ENCODE results near the gene APP.
"Not testable (repeated sequence)": the region's sequence is repeated elsewhere in the genome, so short reads cannot be mapped to it uniquely, and the experiment has no call there.

The APP gene

GRCh38 chr21:26019236-26019635 lies 151.3 kb downstream of the APP start:
- FAIRE-seq: no peak

- no peak for FAIRE-seq
Measured at GRCh38 chr21:26013970-26014369, 156.6 kb downstream of the APP start.

GRCh38 chr21:26012482-26012881 lies 158.1 kb downstream of the APP start:
- FAIRE-seq: not testable (repeated sequence)

- FAIRE-seq: no peak
Measured at GRCh38 chr21:26011292-26011940, 159.2 kb downstream of the APP start.

GRCh38 chr21:26007951-26008498 lies 162.5 kb downstream of the APP start:
- no peak for FAIRE-seq

- FAIRE-seq: no peak
Measured at GRCh38 chr21:26005464-26005863, 165.1 kb downstream of the APP start.

- FAIRE-seq: no peak
Measured at GRCh38 chr21:26003404-26003803, 167.2 kb downstream of the APP start.

- no peak for FAIRE-seq
Measured at GRCh38 chr21:26001356-26001755, 169.2 kb downstream of the APP start.

GRCh38 chr21:25999921-26000582 lies 170.5 kb downstream of the APP start:
- no peak for FAIRE-seq

- FAIRE-seq: peak; percentile 8
Measured at GRCh38 chr21:25997788-25998611, 172.6 kb downstream of the APP start.

- FAIRE-seq: no peak
Measured at GRCh38 chr21:25995278-25995677, 175.3 kb downstream of the APP start.

- FAIRE-seq: no peak
Measured at GRCh38 chr21:25994758-25995163, 175.8 kb downstream of the APP start.

- no peak for FAIRE-seq
Measured at GRCh38 chr21:25988738-25989137, 181.8 kb downstream of the APP start.

GRCh38 chr21:25987531-25987930 lies 183.0 kb downstream of the APP start:
- no peak for FAIRE-seq

GRCh38 chr21:25986928-25987327 lies 183.6 kb downstream of the APP start:
- no peak for FAIRE-seq

GRCh38 chr21:25985990-25986389 lies 184.6 kb downstream of the APP start:
- FAIRE-seq: no peak

GRCh38 chr21:25984538-25984937 lies 186.0 kb downstream of the APP start:
- no peak for FAIRE-seq

GRCh38 chr21:25983745-25984144 lies 186.8 kb downstream of the APP start:
- no peak for FAIRE-seq

GRCh38 chr21:25980710-25981109 lies 189.9 kb downstream of the APP start:
- FAIRE-seq: no peak

- no peak for FAIRE-seq
Measured at GRCh38 chr21:25979845-25980616, 190.5 kb downstream of the APP start.

GRCh38 chr21:25977068-25977611 lies 193.4 kb downstream of the APP start:
- FAIRE-seq: no peak

- no peak for FAIRE-seq
Measured at GRCh38 chr21:25974964-25975363, 195.6 kb downstream of the APP start.

Data from endometrium (tissue), 2 donors.